Neutrophil (primary cell): ENCODE measurements around the gene ZNF749.
"Not testable (repeated sequence)": the region's sequence is repeated elsewhere in the genome, so short reads cannot be mapped to it uniquely, and the experiment has no call there.

Experiments used
- H3K27ac ChIP-seq: fragments of 200-600 bp; sonication (generic); 2 replicates; pipeline ENCODE4 v1.5.1; 2016; ENCODE audit warnings: mild to moderate bottlenecking, moderate library complexity
- H3K27me3 ChIP-seq: fragments of 200-600 bp; sonication (generic); 2 replicates; pipeline ENCODE4 v1.6.0; 2016; ENCODE audit warnings: mild to moderate bottlenecking
- H3K36me3 ChIP-seq: fragments of 200-600 bp; sonication (generic); 2 replicates; pipeline ENCODE4 v1.5.1; 2017
- H3K4me1 ChIP-seq, 2 experiments: fragments of 200-600 bp in 1 of 2; sonication (generic) in 1 of 2; 1 replicate in 1 of 2; 2 replicates in 1 of 2; pipeline versions ENCODE4 v1.5.1 to v1.6.1; 2013 to 2016; ENCODE audit warnings: low read depth in 1 of 2, low read length in 1 of 2, mild to moderate bottlenecking in 1 of 2, moderate library complexity in 1 of 2; ENCODE audit not compliant: control insufficient read depth in 1 of 2, insufficient read depth in 1 of 2
- H3K4me3 ChIP-seq, 2 experiments: fragments of 200-600 bp in 1 of 2; sonication (generic) in 1 of 2; 1 replicate in 1 of 2; 2 replicates in 1 of 2; pipeline ENCODE4 v1.5.1; 2013 to 2016; ENCODE audit warnings: low read depth in 1 of 2, low read length in 1 of 2, mild to moderate bottlenecking in 1 of 2, moderate library complexity in 1 of 2
- H3K9me3 ChIP-seq: fragments of 200-600 bp; sonication (generic); 2 replicates; pipeline ENCODE4 v1.5.1; 2016
- CTCF ChIP-seq: fragments of 200-600 bp; sonication (generic); IDR thresholded peaks from 2 replicates; pipeline ENCODE4 v1.5.1; 2016; ENCODE audit warnings: antibody characterized with exemption

ZNF749 gene

DNA sequence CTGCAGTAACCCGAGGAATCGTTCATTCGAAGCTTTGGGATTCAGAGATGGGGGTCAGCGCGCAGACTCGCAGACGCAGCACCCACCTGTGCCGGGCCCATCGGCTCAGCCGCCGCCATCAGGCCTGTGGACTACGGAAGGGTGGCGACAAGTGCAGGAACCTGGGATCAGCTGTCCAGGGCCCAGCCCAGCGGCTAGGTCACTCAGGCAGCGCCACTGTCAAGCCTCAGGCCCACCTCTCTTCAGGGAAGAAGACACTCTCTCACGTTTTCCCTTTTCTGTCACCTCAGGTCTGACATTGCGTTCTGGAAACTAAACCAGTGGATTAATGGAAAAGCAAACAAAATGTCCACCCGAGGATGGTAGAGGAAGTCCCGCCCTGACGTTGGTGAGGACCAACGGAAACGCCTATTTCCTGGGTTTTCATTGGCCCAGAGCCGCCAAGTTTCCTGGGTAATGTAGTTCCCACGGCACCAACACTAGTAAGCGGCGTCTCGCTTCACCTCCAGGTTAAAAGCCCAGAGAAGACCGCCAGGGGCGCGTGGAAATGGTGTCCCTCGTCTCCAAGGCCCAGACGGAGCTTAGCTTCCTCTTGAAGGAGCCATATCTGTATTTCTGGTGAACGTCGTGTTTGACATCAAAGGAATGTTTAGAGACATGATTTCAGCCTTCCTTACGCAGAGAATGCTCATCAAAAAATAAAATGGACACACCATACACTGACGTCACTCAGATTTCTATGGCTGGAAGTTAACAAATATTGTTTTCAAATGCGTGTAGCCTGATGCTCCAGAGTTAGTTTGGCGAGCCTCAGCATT, 42.3 kb downstream of the ZNF749 start, which contains the start of gene ZNF772:
ZNF772 (minus strand) TSS at position 376 of the 818 bp plus-strand sequence; CDS start at position 119, 257 bp downstream.
- Histone ChIP-seq H3K27ac (peak within 1 kb of the TSS; percentile 58), H3K4me3 (peak within 1 kb of the TSS; percentile 67 to 72), H3K4me1 (peaks cover 10 to 13% of the 10 kb centered on the region in 2 experiments), H3K27me3 (no peaks in the 10 kb centered on the region), H3K9me3 (peaks cover 43% of the 10 kb centered on the region), H3K36me3 (no peaks in the 10 kb centered on the region)
- TF ChIP-seq CTCF = peak; percentile 9

GRCh38 chr19:57487477-57488298, 52.6 kb downstream of the ZNF749 start, which contains the start of gene ZNF419:
Gene ZNF419, plus strand, starts transcription at chr19:57487750. Its CDS starts 201 bp downstream, at chr19:57487951.
- H3K4me1 ChIP-seq, H3K27me3 ChIP-seq, H3K36me3 ChIP-seq, H3K9me3 ChIP-seq: not testable (repeated sequence)
- Histone ChIP-seq H3K4me3 (peak within 1 kb of the TSS; percentile 68 to 73), H3K27ac (peak within 1 kb of the TSS; percentile 49)

DNA sequence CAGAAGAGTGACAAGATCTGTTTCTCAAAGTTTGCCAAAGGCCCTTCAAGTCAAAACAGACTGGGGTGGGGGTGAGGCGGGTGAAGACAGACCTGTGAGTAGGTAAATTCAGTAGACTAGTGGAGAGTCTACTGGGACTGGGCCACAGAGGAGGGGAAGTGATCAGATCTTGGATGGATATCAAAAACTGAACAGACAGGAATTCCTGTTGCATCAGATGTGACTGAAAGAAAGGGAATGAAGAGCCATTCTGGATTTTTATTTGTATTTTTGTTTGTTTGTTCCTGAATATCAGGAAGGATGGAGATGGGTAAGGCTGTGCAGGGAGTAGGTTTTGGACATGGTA, 53.1 kb downstream of the ZNF749 start:
- not testable (repeated sequence) for H3K36me3 ChIP-seq, H3K9me3 ChIP-seq, H3K4me3 ChIP-seq, H3K27me3 ChIP-seq, H3K27ac ChIP-seq, H3K4me1 ChIP-seq
